HG03439 (cell line): ENCODE measurements around the gene TFRC.
"Not testable (repeated sequence)": the region's sequence is repeated elsewhere in the genome, so short reads cannot be mapped to it uniquely, and the experiment has no call there.

Source experiments
- ATAC-seq: cut with Tn5 transposase; IDR thresholded peaks from one replicate; pipeline ENCODE4 v1.9.1; 2021; ENCODE audit warnings: mild to moderate bottlenecking, moderate library complexity; ENCODE audit not compliant: unreplicated experiment

TFRC gene

DNA sequence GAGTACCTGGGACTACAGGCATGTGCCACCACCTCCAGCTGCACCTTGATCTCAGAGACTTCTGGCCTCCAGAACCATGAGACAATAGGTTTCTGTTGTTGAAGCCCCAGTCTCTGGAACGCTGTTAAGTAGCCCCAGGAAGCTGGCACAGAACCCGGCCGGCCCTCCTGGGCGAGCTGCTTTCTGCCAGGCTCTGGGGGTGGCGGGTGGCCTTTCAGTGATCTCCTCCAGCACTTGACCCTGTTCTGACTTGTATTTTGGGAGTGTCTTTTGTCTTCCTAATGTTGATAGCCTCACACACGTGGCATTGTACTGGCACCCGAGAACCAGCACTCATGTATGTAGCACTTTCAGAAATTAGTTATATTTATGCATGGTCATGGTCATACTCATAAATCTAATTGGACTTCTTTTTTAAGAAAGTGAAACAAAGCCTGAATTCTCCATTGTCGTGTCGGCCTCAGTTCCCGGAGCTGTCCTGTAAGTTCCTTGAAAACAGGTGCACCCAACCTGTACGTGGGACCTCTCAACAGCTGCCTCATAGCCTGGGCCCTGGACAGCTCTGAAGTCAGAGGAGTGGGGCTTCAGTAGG lies 74.0 kb downstream of the TFRC start:
- ATAC-seq: no peak

GRCh38 chr3:196005338-196005737 lies 76.6 kb downstream of the TFRC start:
- ATAC-seq: not testable (repeated sequence)

DNA sequence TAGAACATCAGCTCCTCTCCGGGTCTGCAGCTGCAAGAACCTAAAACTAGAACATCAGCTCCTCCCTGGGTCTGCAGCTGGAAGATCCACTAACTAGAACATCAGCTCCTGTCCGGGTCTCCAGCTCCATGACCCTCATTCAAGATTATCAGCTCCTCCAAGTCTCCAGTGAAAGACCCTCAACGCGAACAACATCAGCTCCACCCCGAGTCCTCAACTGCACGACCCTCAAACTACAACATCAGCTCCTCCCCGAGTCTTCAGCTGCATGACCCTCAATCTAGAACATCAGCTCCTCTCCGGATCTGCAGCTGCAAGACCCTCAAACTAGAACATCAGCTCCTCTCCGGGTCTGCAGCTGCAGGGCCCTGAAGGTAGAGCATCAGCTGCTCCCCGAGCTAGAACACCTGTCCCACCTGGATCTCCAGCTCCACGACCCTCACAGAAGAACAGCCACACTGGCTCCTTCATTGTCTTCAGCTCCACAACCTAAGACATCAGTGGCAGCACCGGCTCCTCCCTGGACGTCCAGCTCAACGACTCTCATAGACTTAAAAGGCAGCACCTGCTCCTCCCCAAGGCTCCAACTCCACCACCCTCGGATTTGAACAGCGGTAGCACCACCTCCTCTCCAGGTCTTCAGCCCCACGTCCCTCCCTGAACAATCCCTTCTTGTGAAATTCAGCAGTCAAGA lies 77.4 kb downstream of the TFRC start:
- ATAC-seq: not testable (repeated sequence)

- no peak for ATAC-seq
Observed at GRCh38 chr3:196003611-196004010, 78.3 kb downstream of the TFRC start.

DNA sequence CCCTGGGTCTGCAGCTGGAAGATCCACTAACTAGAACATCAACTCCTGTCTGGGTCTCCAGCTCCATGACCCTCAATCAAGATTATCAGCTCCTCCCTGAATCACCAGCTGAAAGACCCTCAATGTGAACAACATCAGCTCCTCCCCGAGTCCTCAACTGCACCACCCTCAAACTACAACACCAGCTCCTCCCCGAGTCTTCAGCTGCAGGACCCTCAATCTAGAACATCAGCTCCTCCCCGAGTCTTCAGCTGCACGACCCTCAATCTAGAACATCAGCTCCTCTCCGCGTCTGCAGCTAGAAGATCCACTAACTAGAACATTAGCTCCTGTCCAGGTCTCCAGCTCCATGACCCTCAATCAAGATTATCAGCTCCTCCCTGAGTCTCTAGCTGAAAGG lies 79.2 kb downstream of the TFRC start:
- ATAC-seq: not testable (repeated sequence)

DNA sequence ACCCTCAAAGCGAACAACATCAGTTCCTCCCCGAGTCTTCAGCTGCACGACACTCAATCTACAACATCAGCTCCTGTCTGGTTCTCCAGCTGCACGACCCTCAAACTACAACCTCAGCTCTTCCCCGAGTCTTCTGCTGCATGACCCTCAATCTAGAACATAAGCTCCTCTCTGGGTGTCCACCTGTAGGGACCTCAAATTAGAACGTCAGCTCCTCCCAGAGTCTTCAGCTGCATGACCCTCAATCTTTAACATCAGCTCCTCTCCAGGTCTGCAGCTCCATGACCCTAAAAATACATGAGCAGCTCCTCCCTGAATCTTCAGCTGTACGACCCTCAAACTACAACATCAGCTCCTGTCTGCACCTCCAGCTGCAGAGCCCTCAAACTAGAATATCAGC lies 80.7 kb downstream of the TFRC start:
- ATAC-seq: not testable (repeated sequence)

- ATAC-seq: not testable (repeated sequence)
Observed at GRCh38 chr3:196000360-196000950, 81.4 kb downstream of the TFRC start.

DNA sequence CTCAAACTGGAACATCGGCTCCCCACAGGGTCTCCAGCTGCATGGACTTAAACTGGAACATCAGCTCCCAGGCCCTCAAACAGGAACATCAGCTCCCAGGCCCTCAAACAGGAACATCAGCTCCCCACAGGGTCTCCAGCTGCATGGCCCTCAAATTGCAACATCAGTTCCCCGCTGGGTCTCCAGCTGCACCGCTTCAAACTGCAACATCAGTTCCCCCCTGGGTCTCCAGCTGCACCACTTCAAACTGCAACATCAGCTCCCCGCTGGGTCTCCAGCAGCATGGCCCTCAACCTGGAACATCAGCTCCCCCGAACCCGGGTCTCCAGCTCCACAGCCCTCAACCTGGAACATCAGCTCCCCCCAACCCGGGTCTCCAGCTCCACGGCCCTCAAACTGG lies 82.0 kb downstream of the TFRC start:
- no peak for ATAC-seq
